NCI-H446 (cell line): Measurements from ENCODE around the gene RABGEF1.
A peak's percentile ranks its signal among the peaks of the same experiment; 100 is the strongest.
"Not testable (repeated sequence)": the region's sequence is repeated elsewhere in the genome, so short reads cannot be mapped to it uniquely, and the experiment has no call there.

Experiments
- DNase-seq, 2 experiments: peaks; one replicate each; lab custom pipeline; 2025; lab: John Stamatoyannopoulos, UW

Gene RABGEF1

GRCh38 chr7:66740302-66740979 lies at the start of gene RABGEF1:
Gene RABGEF1 (plus strand): TSS chr7:66740733. CDS start chr7:66771900, 31,167 bp downstream.
- peak; percentile 84 to 94 for DNase-seq

- no peak for DNase-seq
These were observed 47.2 kb upstream of the RABGEF1 start for GRCh38 chr7:66693331-66693730.

- DNase-seq: no peak
These were observed 46.2 kb upstream of the RABGEF1 start for GRCh38 chr7:66694286-66694685.

- not testable (repeated sequence) for DNase-seq
These were observed 45.1 kb upstream of the RABGEF1 start for GRCh38 chr7:66695417-66695816.

DNA sequence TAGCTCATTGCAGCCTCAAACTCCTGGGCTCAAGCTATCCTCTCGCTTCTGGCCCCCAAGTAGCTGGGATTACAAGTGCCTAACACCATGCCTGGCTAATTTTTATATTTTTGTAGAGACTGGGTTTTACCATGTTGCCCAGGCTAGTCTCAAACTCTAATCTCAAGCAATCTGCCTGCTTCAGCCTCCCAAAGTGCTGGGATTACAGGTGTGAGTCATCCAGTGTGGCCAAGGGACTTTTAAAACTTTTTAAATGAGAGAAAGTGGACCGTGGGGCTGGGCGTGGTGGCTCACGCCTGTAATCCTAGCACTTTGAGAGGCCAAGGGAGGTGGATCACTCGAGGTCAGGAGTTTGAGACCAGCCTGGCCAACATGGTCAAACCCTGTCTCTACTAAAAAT lies 44.4 kb upstream of the RABGEF1 start:
- not testable (repeated sequence) for DNase-seq

- DNase-seq: peak; percentile 30 to 76
These were observed 43.8 kb upstream of the RABGEF1 start for GRCh38 chr7:66696774-66697191.

DNA sequence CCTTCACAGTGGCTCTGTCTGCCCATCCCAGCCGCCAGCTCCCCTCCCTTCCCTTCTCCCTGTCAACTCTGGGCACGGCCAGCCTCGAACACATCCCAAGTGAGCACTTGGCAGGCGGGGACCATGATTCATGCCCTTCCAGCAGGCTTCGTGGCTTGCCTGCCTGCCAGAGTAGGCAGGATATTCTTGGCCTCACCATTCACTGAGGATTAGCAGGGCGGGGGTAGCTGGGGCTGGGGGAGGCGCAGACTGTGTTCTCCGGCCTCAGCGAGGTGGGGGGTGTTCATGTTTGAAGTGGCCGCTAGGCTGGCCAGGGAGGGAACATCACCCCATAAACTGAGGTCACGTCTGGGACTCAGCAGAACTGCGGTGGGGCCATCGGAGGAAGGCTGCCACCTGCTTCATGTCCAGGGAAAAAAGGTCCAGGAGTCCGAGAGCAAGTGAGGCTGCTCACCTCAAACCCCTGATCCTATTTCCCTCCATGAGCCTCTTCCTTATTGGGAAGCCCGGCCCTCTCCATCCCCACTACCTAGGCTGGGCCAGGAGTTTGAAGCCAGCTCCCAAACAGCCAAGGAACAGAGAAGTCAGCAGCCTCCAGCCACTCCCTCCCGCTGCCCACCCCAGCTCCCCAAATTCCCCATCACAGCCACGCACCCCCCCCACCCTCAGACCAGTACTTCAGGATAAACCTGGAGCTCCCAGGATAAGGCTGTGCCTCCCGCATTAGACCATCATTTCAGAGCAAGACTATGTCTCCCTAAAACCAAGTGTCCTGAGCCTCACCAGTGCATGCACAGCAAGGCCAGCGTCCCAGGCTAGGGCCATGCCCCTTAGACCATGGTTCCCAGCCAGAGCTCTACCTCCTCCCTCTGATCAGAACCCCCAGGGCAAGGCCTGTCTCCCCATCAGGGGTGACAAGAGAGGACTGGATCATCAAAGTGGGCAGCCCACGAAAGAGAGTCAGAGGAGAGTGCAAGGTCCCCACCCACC lies 42.8 kb upstream of the RABGEF1 start:
- DNase-seq: peak; percentile 42 to 89

DNA sequence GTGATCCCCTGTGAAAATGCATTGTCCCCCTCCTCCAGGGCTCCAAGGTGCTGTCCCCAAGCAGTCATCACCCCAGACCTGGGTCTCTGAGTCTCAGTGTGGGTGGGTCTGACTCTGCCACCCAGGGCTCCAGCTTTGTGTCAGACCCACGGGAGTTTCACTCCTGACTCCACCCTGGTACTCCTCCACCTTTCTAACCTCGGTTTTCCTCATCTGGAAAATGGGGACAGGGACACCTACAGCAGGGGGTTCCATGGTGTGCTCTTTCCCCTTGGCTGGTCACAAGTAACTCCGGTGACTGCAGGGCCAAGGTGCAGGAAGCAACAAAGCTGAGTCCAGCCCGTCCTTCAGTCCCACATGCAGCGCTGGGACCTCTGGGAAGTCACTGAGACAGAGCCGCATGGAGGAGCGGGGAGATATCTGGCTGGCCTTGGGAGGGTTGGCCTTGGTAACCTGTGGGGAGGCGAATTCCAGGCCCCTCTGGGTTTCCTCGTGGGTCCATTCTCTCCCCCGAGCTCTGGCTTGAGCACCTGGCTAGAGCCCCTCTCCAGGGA lies 41.8 kb upstream of the RABGEF1 start:
- DNase-seq: no peak

DNA sequence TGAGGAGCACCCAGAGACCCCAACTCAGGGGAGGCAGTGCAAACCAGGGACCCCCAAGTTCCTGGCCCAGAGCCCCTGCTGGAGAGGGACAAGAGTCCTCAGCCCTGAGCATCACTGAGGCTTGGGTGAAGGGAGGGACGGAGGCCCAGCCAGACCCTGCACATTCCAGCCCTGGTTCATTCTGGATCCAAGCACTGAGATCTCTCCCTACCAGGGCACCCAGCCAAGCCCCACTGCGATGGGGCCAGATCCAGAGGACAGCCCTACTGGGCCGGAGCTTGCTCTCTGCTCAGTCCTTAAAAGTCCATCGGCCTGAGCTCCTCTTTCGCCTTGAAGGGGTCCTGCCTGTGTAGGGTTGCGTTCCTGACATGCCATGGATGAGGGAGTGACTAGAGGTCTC lies 40.5 kb upstream of the RABGEF1 start:
- DNase-seq: peak in 1 of 2 experiments; percentile 17

DNA sequence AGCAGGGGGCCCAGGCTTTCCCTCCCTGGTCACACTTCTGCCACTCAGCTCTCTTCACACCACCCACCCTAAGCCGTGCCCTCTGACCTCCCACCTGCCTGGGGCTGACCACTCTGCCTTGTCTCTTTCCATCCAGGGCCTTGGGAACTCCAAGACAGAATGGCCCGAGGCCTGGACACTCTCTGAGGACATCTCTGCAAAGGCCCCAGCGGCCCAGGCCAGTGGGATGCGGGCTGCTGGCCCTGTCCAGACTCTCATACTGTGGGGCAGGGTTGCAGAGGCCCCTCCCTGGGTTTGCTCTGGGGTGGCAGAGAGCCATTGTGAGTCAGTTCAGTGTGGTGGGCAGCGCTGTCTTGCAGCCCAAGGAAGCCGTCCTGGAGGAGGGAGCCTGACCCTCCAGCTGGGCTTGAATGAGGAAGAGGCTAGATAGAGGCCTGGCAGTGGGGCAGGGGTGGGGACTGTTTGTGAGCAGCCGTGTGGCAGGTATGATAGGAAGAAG lies 39.9 kb upstream of the RABGEF1 start:
- DNase-seq: no peak

DNA sequence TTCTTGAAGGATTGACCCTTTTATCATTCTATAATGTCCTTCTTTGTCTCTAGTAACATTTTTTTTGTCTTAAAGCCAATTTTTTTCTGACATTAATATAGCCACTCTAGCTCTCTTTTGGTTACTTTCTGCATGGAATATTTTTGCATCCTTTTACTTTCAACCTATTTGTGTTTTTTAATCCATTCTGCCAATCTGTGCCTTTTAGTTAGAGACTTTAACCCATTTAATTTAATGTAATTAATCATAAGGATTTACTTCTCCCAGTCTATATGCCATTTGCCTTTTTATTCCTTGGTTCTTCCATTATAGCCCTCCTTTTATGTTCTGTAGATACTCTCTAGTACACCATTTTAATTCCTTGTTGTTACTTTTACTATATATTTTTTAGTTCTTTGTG lies 32.7 kb upstream of the RABGEF1 start:
- DNase-seq: no peak

DNA sequence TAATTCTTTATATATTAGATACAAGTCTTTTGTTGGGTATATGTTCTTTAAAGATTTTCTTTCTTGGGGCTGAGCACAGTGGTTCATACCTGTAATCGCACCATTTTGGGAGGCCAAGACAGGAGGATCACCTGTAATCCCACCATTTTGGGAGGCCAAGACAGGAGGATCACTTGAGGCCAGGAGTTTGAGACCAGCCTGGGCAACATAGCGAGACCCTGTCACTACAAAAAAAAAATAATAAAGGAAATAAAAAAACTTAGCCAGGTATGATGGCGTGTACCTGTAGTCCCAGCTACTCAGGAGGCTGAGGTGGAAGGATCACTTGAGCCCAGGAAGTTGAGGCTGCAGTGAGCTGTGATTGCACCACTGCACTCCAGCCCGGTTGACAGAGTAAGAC lies 29.8 kb upstream of the RABGEF1 start:
- not testable (repeated sequence) for DNase-seq

DNA sequence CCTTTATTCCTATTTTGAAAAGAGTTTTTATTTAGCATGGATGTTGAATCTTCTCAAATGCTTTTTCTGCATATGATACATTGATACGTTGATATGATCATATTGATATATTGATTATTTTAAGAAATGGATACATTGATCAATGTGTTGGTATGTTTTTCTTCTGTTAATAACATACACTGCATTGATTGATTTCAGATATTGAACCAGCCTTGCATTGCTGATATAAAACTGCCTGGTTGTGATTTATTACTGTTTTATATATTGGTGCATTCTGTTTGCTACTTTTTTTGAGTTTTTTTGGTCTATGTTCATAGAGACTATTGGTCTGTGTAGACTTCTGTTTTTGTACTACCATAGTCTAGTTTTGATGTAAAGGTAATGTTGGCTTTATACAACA lies 26.8 kb upstream of the RABGEF1 start:
- no peak for DNase-seq

- DNase-seq: not testable (repeated sequence)
These were observed 23.9 kb upstream of the RABGEF1 start for GRCh38 chr7:66716634-66717033.

- no peak for DNase-seq
These were observed 20.0 kb upstream of the RABGEF1 start for GRCh38 chr7:66720561-66720960.

- no peak for DNase-seq
These were observed 14.7 kb upstream of the RABGEF1 start for GRCh38 chr7:66725843-66726242.

DNA sequence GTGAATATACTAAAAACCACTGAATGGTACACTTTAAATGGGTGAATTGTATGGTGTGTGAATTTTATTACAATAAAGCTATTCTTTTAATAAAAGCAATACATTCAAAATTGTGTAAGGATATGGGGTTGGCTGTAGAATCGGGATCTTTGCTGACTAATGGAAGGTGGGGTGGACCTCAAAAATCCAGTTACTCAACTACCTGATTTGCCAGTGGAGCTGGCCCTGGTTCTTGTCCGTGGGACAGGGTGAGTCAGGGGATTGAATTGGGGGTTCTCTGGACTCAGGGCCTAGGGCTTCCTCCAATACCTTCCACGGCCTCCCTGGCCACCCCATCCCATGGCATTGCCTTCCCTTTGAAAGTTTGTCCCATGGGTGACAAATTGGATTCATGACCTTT lies 13.5 kb upstream of the RABGEF1 start:
- DNase-seq: no peak

DNA sequence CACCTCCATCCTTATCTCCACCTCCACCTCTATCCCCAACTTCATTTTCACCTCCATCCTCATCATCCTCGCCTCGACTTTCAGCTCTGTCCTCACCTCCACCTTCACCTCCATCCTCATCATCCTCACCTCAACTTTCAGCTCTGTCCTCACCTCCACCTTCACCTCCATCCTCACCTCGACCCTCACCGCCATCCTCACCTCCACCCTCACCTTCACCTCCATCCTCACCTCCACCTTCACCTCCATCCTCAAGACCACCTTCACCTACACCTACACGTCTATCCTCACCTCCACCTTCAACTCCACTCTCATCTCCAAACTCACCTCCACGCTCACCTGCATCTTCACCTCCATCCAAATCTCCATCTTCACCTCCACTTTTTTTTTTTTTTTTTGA lies 12.0 kb upstream of the RABGEF1 start:
- no peak for DNase-seq

DNA sequence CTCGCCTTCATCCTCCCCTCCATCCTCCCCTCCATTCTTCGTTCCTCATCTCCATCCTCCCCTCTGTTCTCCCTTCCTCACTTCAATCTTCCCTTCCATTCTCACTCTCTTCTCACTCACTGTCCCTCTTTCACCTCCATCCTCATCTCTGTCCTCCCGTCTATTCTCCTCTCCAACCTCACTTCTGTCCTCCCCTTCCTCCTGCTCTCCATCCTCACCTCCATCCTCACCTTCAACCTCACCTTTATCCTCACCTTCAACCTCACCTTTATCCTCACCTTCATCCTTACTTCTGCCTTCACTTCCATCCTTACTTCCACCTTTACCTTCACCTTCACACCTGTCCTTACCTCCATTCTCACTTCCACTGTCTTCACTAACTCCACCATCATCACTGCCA lies 11.3 kb upstream of the RABGEF1 start:
- DNase-seq: no peak

- DNase-seq: no peak
These were observed 8.5 kb upstream of the RABGEF1 start for GRCh38 chr7:66731986-66732385.

DNA sequence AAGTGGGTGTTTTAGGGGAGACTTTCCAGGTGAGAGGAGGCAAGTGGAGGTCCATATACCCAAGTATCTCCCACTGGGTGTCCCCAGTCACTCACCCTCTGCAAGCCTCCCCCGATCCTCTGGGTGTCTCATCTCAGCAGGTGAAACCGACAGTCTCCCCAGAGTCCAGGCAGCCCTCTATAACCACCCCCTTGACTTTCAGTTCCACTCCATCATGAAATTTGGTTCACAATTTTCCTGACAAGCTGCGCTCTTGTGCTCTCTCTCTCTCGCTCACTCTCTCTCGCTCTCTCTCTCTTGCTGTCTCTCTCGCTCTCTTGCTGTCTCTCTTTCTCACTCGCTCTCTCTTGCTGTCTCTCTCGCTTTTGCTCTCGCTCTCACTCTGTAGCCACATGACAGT lies 8.1 kb upstream of the RABGEF1 start:
- no peak for DNase-seq

DNA sequence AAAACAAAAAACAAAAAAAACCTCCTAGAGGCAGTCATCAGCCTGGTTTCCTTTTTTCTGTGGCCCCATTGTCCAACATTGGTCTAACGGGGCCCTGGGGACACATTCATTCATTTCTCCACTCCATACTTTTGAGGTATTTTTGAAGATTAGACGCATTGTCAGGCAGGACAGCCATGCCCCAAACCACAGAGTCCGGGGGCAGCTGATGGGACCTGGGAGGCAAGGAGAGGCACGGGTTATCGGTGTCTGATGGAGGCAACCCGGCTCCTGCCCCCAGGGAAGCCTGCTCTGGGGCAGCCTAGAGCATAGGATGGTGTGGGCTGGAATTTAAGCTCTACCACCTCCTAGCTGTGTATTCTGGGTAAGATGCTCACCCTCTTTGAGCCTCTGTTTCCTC lies 6.5 kb upstream of the RABGEF1 start:
- DNase-seq: no peak

- no peak for DNase-seq
These were observed 5.4 kb upstream of the RABGEF1 start for GRCh38 chr7:66735154-66735553.
